SU-DHL-6 (cell line): ENCODE data around the gene TRAT1.

Experiments used
- H2AFZ ChIP-seq: fragments of 200-600 bp; sonication (generic); 2 replicates; pipeline ENCODE4 v1.6.1; 2014; ENCODE audit warnings: low read depth, mild to moderate bottlenecking, moderate library complexity, mixed read lengths, antibody characterized with exemption, low read length; ENCODE audit not compliant: severe bottlenecking
- H3F3A ChIP-seq: fragments of 200-600 bp; shearing (Covaris generic); 2 replicates; pipeline ENCODE4 v1.6.0; 2016; ENCODE audit warnings: antibody characterized with exemption, mild to moderate bottlenecking; ENCODE audit not compliant: insufficient read depth
- H3K27ac ChIP-seq: fragments of 200-600 bp; sonication (generic); 2 replicates; pipeline ENCODE4 v1.5.1; 2016; ENCODE audit warnings: low read depth, mild to moderate bottlenecking, low read length, moderate library complexity, mixed read lengths
- H3K27me3 ChIP-seq: fragments of 200-600 bp; sonication (generic), shearing (Covaris generic); 2 replicates; pipeline ENCODE4 v1.6.0; 2014; ENCODE audit warnings: mild to moderate bottlenecking, low read length
- H3K36me3 ChIP-seq: fragments of 200-600 bp; sonication (generic); 2 replicates; pipeline ENCODE4 v1.6.1; 2014; ENCODE audit warnings: mild to moderate bottlenecking, low read length, mixed read lengths
- H3K4me2 ChIP-seq: fragments of 300-600, 200-600 bp; shearing (Covaris generic), sonication (generic); 2 replicates; pipeline ENCODE4 v1.6.0; 2014; ENCODE audit warnings: low read length, low read depth, mild to moderate bottlenecking; ENCODE audit not compliant: poor library complexity, severe bottlenecking
- H3K4me3 ChIP-seq: fragments of 200-600 bp; sonication (generic); 2 replicates; pipeline ENCODE4 v1.5.1; 2014; ENCODE audit warnings: antibody characterized with exemption, low read length, mild to moderate bottlenecking, mixed read lengths; ENCODE audit not compliant: insufficient read depth, poor library complexity, severe bottlenecking
- H3K79me2 ChIP-seq: fragments of 200-600 bp; sonication (generic); 2 replicates; pipeline ENCODE4 v1.6.1; 2014; ENCODE audit warnings: mild to moderate bottlenecking, low read length, moderate library complexity; ENCODE audit not compliant: insufficient read depth
- H3K9ac ChIP-seq: fragments of 200-600 bp; sonication (generic); 2 replicates; pipeline ENCODE4 v1.7.0; 2014; ENCODE audit warnings: mild to moderate bottlenecking, low read length
- H3K9me2 ChIP-seq: fragments of 200-600 bp; sonication (generic); replicated peaks from 2 replicates; pipeline ENCODE4 v1.6.1; 2014; ENCODE audit warnings: low read length; ENCODE audit not compliant: insufficient read depth
- H3K9me3 ChIP-seq: fragments of 200-600 bp; sonication (generic); 2 replicates; pipeline ENCODE4 v1.6.1; 2014; ENCODE audit warnings: low read length, mixed read lengths; ENCODE audit not compliant: insufficient read depth
- H4K20me1 ChIP-seq: fragments of 200-600 bp; sonication (generic); 2 replicates; pipeline ENCODE4 v1.6.1; 2014; ENCODE audit warnings: low read depth, mild to moderate bottlenecking, antibody characterized with exemption, low read length, moderate library complexity, mixed read lengths
- EZH2phosphoT487 ChIP-seq: fragments of 200-600 bp; sonication (generic), shearing (Covaris generic); conservative IDR thresholded peaks from 2 replicates; pipeline ENCODE4 v1.6.1; 2018; ENCODE audit warnings: mild to moderate bottlenecking, antibody characterized with exemption, low read length, moderate library complexity, mixed read lengths
- TF ChIP-seq, protein P1 (sequence below): fragments of 200-600 bp; sonication (generic); IDR thresholded peaks from one replicate; pipeline ENCODE4 v1.5.1; 2017; ENCODE audit warnings: antibody characterized with exemption, mild to moderate bottlenecking, low read length, moderate library complexity; ENCODE audit not compliant: insufficient read depth, poor library complexity, severe bottlenecking

TRAT1 gene

DNA sequence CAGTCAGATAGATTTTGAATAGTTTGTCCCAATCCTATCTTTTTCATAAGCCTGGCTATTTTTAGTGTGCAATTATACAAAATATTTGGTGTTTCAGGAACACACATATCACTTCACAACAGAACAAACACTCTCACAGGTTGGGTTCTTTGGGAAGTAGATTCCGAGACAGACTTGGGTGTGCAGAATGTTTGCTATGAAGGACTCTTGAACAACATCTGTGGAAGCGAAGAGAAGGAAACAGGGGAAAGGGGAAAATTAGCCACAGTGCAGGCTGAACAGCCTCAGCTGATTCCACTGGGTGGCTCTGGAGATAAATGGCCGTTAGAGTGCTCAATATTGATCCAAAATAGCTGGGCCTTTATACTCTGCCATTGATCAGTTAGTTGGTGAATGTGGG is 69.2 kb downstream of the TRAT1 start:
- Histone ChIP-seq H3K4me2 (no peak overlapping the region), H3K27ac (no peak overlapping the region), H3K9me3 (no peaks in the 10 kb centered on the region), H3K9ac (no peak overlapping the region), H2AFZ (no peak overlapping the region), H3F3A (no peaks in the 10 kb centered on the region), H3K27me3 (no peaks in the 10 kb centered on the region), H3K4me3 (no peak overlapping the region), H4K20me1 (no peaks in the 10 kb centered on the region), H3K9me2 (no peaks in the 10 kb centered on the region), H3K36me3 (no peaks in the 10 kb centered on the region), H3K79me2 (no peaks in the 10 kb centered on the region)
- TF ChIP-seq EZH2phosphoT487, result no peak
- TF ChIP-seq, protein P1, sequence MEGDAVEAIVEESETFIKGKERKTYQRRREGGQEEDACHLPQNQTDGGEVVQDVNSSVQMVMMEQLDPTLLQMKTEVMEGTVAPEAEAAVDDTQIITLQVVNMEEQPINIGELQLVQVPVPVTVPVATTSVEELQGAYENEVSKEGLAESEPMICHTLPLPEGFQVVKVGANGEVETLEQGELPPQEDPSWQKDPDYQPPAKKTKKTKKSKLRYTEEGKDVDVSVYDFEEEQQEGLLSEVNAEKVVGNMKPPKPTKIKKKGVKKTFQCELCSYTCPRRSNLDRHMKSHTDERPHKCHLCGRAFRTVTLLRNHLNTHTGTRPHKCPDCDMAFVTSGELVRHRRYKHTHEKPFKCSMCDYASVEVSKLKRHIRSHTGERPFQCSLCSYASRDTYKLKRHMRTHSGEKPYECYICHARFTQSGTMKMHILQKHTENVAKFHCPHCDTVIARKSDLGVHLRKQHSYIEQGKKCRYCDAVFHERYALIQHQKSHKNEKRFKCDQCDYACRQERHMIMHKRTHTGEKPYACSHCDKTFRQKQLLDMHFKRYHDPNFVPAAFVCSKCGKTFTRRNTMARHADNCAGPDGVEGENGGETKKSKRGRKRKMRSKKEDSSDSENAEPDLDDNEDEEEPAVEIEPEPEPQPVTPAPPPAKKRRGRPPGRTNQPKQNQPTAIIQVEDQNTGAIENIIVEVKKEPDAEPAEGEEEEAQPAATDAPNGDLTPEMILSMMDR, result no peak

DNA sequence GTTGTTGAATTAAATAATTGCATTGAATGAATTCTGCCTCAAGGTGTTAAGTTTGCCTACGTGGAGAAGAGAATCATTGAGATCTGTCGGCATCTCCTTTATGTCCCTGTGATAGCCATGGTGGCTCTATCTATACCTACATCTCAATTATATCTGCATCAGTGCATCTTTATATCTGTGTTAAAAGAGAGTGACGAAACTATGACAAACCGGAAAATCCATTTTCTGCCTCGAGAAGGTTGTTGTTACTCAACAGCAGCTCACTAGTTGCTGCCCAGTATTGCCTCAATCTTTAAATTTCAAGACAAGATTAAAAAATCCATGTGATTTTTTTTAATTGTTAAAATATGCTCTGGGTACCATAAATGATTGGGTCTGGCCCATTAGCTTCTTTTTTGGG is 72.4 kb downstream of the TRAT1 start:
- Histone ChIP-seq H3K4me3 (no peak overlapping the region), H3K9me3 (no peaks in the 10 kb centered on the region), H3K4me2 (no peak overlapping the region), H3K79me2 (no peaks in the 10 kb centered on the region), H3K36me3 (no peaks in the 10 kb centered on the region), H3K9me2 (no peaks in the 10 kb centered on the region), H3K9ac (no peak overlapping the region), H3K27me3 (no peaks in the 10 kb centered on the region), H3F3A (no peaks in the 10 kb centered on the region), H4K20me1 (no peaks in the 10 kb centered on the region), H3K27ac (no peak overlapping the region), H2AFZ (no peak overlapping the region)
- TF ChIP-seq EZH2phosphoT487, result no peak
- TF ChIP-seq, protein P1, result no peak

DNA sequence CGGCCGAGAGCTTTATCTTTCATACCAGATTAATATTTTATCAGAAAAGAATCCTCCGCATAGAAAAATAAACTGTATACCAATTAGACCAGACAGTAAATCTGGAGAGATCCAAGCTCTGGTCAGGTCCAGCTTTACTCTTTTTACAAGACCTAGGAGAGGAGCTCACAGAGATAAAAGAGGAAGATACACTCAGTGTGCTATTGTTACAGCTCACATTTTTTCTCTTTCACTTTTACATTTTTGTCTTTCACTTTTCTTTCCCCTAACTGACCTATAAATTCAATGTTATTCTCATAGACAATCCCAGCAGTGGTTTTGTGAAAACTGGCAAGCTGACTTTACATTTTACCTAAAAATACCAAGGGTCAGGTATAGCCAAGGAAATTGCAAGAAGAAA is 75.3 kb downstream of the TRAT1 start:
- TF ChIP-seq EZH2phosphoT487, result no peak
- TF ChIP-seq, protein P1, result no peak
- Histone ChIP-seq H3K4me3 (no peak overlapping the region), H3K4me2 (no peak overlapping the region), H3F3A (no peaks in the 10 kb centered on the region), H2AFZ (no peak overlapping the region), H3K27ac (no peak overlapping the region), H3K79me2 (no peaks in the 10 kb centered on the region), H4K20me1 (no peaks in the 10 kb centered on the region), H3K9me2 (no peaks in the 10 kb centered on the region), H3K36me3 (no peaks in the 10 kb centered on the region), H3K9me3 (no peaks in the 10 kb centered on the region), H3K27me3 (no peaks in the 10 kb centered on the region), H3K9ac (no peak overlapping the region)
